Forelimb muscle (tissue), 1 donor: Measurements from ENCODE around the gene TMEM54. TPM values are rescaled to one million over a fixed set of nuclear protein-coding genes. Genes with fewer than 3 reads are reported as not detected.

ENCODE experiments used
- DNase-seq: peaks from one replicate; pipeline ENCODE4 v3.0.0-alpha.2; 2013; ENCODE audit warnings: low read depth
- polyA plus RNA-seq: library from polyadenylated mRNA; unstranded; fragments of 120-200 nt; gene quantifications from one replicate; pipeline ENCODE4 v1.2.1, GENCODE V29; 2013; ENCODE audit not compliant: insufficient read length

The TMEM54 gene, protein sequence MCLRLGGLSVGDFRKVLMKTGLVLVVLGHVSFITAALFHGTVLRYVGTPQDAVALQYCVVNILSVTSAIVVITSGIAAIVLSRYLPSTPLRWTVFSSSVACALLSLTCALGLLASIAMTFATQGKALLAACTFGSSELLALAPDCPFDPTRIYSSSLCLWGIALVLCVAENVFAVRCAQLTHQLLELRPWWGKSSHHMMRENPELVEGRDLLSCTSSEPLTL
- polyA plus RNA-seq, result 3.7 TPM

DNA sequence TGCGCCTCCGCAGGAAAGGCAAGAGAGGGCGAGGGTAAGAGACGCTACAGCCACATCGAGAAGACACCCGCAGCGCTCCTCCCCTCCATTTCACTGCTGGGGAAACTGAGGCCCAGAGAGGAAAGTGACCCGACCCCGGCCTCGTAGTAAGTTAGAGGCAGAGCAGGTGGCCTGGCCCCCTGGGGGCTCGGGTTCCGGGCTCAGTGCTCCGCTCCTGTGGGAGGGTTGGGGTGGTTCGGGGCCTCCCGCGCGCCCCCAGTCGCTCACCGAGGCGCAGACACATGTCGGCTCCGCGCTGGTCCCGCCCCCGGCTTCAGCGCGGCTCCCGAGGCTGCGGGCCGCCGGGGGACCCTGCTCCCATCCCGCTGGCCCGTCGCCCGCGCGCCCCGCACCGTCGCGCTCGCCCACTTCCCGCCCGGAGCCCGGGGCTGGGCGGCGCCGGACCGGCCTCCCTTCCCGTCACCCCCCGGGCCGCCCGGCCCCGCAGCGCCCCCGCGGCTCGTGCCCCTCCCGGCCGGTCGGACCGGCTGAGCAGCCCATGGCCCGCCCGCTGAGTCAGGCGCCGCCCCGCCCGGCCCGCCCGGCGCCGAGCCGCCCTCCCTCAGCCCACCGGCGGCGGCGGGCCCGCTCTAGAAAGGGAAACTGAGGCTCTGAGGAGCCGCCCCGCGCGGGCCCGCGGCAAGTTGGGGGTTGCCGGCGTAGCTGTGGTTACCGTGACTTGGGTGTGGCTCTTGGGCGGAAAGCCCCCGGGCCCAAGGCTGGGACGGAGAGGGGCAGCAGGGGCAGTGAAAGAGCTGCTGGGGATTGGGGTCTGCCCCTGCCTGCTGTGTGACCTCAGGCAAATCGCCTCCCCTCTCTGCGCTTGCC is at the start of gene TMEM54:
Gene TMEM54, minus strand, starts transcription at position 434 of the 867 bp plus-strand sequence. Its CDS starts 151 bp downstream, at position 283.
- no peak for DNase-seq

DNA sequence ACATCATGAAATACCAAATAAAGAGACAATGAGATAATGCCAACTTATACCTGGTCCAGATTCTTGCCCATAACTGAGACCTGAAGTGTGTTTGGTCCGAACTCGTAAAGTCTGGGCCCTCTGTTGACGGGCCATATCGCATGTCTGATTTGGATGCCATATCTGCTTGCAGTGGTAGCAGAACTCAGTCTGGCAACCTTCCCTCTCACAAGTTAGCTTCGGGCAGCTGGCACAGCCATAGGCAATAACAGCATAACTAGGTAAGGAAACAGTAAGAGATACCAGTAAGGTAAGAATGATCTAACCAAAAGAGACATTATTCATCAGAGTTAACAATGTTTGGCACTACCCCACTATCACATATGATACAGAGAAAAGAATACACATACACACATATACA is 48.3 kb upstream of the TMEM54 start:
- DNase-seq, result no peak

DNA sequence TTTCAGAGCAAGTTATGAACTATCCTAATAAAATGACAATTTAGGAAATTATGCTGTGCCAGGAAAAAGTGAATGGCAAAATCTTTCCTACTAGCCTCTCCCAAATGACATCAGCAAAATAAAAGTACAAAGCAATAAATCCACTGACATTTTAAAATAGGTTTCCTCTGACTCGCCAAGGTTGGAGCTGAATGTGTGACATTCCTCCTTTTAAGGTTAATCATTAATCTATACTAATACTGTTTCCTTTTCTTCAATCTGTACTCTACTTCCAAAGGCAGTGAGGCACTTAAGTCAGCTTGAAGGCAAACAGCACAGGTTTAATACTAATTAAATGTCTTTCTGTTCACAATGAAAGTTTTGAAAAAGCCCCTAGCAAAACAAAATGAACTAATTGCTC is 47.7 kb upstream of the TMEM54 start:
- DNase-seq, result no peak

DNA sequence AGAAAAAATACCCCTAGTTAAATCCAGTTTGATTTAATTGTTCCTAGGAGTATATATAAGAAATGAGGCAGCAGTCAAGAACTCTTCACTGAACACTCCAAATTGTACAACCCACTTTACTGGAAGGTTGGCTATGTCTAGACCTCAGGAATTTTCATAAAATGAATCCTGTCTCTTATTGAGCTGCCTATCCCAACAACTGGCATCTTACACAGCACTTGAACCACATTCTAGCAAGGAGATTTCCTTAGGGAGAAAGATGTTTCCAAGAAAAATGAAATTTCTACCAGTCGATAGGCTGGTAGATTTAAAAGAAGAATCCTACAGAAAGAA is 47.2 kb upstream of the TMEM54 start:
- no peak for DNase-seq

DNA sequence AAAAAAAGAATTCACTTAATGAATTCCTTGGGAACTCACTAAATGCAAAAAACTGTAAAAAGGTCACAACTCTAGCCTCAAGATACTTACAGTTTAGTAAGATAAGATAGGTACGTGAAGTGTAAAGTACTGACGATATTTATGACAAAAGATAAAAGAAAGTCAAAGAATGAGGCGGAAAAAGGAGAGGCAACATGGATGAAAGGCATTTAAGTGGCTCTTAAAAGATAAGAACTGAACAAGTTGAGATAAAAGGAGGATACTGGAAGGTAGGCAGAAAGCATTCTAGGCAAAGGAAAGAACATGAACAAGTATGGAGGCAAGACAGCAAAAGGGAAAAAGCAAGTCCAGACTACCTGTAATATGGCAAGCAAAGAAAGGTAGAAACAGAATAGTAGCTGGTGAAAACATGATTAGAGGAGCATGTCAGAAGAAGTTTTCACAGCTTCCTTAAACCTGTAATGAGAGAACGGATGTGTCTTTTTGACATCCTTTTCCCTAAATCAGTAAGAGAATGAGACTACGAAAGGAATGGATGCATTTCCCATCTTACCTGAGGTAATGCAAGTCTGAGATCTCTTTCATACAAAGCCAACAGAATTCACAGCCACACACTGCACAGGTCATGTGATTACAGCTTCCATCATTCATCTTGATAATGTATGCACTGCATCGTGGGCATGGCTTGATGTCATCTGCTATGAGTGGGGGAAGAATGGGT is 46.6 kb upstream of the TMEM54 start:
- DNase-seq, result no peak

DNA sequence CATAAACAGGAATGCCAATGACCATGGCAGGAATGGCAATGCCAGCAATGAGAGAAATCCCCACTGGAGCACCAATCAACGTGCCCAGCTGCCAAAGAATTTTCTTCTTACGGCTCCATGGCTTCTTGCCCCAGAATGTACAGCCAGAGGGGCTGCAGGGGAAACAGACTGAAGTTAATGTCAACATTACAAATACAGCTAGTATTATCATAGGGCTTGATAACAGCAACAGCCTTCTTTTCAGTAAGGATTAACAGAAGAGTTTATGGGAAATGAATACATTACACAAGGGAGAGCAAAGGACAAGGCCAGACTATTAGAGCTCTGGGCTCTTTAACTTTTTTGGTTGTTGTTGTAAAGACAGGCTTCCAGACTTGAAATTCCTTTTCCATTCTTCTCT is 45.2 kb upstream of the TMEM54 start:
- no peak for DNase-seq

DNA sequence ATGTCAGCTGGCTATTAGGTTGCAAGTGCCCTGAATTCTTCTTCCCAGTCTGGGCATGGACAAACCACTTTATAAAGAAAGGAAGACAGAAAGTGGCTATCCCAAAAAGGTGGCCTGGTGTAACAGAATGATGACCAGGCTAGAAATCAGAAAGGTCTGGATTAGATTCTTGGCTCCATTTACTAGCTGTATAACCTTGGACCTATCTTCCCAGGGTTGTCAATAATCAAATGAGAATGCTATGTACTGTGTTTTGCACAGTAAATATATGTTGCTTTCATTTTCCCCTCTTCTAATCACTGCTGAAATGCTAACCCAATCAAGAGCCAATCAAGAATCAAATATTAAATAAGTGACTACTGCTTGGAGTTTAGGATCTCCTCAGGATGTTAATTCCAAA is 43.0 kb upstream of the TMEM54 start:
- DNase-seq, result no peak

DNA sequence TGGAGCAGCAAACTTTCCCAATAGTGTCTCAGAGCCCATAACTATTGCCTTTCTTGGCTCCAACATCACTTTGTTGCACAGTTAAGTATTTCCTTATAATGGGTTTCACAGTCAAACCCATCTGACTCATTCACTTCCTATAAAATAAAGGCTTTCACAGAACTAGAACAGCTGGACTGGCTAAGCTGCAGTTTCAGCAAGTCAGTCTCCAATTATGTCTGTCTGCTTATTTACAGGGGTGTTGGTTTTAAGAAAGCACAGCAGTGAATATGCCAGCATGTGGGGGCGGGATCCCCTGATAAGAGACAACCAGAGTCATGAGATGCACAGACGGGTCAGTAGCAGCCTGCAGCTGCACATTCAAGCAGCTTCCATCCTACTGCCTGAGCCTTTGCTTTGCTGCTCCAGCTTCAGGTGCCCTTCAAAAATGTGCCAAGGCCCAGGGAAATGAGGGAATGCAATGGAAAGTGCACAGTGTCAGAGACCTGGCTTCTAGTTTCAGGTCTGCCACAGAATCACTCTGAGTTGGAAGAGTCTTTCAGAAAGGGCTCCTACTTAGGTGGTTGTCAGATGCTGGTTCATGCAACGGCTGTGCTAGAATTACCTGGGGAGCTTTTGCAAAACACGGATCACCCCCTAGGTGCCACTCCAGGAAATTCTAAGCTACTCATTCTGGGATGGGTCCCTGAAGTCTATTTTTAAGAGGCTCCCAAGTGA is 38.6 kb upstream of the TMEM54 start:
- DNase-seq, result no peak

DNA sequence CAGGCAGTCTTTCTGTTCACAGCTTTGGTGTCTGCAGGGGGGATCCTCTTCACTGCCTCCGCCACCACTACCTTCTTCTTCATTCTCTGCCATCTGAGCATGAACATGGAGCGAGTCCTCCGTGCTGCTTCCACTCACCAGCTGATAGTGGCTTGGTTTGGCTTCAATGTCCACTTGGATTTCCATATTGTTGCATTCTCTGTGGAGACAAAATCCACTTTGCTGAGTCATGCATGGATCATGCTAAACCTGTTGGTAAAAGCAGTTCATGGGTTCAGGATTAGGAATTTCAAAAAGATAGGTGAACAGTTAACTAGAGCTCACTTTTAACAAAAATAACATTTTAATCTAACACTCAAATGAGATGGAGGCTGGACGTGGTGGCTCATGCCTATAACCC is 35.9 kb upstream of the TMEM54 start:
- no peak for DNase-seq

DNA sequence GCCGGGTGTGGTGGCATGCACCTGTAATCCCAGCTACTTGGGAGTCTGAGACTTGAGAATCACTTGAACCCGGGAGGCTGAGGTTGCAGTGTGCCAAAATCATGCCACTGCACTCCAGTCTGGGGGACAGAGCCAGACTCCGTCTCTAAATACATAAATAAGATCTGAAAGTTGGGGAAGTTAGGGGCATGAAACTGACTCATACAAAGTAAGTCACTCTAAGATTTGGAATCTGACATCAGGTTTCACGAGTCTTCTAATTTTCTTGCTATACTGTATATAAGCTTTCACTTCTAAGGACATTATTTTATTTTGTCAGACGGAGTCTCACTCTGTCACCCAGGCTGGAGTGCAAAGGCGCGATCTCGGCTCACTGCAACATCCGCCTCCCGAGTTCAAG is 33.3 kb upstream of the TMEM54 start:
- no peak for DNase-seq

DNA sequence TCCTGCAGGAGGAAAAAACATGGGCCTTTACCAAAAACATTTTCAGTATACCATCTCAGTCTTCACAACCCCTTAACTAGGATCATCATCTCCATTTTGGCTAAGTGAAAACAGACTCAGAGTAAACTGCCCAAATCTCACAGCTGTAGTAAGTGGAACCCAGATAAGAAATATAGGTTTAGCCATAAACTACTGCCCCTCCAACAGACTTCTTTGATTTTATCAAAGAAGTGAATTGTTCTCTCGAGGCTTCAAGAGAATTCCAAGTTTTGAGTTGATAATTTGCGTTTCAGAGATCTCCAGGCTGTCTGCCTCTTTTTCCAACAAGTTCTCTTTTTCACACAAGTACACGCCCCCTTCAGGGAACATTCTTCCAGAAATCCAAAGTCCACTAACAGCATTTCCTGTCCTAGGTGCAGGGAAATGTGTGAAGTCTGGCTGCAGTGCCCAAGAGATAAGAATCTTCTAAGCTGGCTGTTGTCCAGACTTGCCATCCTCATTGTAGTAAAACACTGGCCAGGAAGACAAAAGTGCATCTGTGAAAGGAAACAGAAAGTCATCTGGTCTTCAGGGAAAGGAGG is 32.6 kb upstream of the TMEM54 start:
- no peak for DNase-seq

DNA sequence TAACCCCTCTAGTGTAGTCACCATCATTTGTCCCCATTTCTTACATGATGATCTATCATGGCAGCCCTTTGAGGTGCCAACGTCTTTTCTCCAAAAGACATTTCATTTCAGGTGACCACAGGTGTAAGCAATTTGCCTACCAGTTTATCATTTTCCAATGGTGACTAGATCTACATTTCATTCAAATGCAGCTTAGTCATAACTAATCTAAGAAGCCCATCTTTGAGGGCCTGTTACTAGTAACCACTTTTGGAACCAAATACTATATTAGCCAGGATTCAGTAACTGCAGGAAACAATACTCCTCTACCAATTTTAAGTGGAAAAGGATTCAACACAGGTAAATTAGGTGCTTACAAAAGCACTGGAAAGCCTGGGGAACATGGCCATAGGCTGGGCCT is 30.6 kb upstream of the TMEM54 start:
- no peak for DNase-seq

DNA sequence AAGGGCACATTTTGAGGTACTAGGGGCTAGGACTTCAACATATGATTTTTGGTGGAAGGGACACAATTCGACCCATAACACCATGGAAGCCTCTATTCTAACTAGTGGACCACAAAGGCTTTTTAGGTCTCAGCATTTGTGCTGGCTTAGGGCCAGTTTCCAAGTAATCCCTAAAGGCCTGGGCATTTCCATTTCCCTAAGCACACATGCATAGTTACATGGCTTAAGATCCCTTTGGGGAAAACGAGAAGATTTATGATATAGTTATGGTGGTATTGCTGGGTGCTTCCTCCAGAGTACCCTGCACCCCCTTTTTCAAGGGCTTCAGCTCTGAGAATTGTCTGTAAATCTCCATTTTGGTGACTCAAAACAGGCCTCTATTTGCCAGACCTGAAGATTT is 28.2 kb upstream of the TMEM54 start:
- no peak for DNase-seq

DNA sequence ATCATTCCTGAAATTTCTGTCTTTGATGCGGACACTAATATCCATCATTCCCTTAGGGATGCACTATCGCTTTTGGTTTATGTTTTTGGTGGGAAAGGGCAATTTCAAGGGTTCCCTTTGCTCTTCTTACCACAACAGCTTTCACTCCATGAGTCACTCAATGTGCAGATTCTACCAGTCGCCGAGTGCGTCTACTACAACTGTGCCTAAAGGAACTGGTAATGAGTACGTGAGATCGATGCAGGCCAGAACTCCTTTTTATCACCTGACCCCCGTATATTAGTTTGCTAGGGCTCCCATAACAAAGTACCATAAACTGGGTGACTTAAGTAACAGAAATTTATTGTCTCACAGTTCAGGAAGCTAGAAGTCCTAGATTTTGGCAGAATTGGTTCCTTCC is 27.5 kb upstream of the TMEM54 start:
- DNase-seq, result no peak

DNA sequence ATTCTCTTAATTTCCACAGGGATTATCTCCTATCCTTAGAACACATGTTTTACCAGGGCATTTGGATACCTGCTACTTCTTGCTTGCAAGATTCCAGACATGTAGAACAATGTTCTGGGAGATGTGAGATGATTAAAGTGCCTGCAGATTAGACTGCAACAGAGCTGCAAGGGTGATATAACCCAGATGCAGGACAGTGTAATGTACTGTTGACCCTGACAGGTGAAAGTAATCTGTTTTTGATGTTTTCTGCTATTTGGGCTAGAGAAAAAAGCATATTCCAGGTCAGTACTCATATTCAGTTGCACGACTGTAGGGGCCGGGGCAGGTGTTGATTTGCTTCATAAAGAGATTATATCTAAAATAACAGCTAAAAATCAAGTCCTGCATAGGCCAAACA is 27.1 kb upstream of the TMEM54 start:
- no peak for DNase-seq

DNA sequence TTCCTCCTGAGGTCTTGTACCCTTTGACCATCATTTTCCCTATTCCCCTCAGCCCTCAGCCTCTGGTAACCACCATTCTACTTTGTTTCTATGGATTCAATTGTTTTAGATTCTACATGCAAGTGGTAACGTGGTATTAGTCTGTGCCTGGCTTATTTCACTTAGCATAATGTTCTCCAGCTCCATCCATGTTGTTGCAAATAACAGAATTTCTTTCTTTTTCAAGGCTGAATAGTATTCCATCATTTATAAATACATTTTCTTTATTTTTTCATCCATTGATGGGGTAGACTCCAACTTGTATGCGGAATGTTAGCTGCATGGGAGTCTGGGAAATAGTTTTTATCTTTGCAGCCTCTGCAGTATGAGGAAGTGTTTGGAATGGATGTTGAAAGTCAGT is 26.3 kb upstream of the TMEM54 start:
- DNase-seq, result no peak

DNA sequence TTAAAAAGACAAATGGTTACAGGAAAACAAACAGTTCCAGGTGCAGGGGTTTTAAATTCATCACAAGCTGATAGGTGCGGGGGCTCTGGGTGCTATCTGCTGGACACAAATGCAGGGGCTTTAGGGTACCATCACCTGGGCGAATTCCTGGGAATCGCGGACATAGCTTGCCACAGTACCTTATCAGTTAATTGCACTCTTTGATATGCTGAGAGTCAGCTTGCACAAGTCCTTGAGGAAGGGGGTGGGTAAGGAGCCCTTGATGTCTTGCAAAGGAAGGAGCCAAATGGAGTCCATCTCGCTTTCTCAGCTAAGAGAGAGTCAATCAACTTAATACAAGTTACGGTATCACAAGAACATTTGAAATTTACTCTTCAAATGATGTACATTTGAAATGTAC is 25.4 kb upstream of the TMEM54 start:
- DNase-seq, result no peak

DNA sequence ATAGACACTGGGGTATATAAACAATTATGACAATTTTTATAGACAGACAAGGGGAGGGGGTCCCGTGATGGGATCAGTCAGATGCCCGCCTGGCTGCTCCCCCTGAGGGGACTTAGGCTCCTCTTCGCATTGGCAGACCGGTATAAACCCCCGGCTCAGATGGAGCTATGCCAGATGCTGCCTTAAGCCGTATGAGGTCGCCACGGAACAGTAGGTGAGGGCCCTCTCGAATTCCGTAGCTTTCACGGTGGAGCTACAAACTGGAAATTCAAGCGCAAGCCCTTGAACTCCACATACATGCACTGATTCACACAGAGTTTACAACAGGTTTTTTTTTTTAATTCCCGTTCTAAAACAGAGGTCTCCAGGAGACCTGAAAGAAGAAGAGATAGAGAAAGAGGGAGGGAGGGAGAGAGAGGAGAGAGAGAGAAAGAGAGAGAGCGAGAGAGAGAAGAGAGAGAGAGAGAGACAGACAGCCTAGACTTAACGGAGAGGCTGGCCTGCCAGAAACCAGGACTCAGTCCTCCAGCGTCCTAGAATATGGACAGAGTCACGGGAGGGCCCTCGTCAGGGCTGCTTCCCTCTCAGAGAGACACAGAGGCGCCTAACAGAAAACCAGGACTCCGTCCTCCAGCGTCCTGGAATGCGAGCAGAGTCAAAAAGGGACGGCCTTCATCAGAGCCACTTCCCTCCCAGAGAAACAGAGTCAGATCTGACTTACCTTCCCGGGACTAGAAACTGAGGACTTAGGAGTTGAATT is 24.4 kb upstream of the TMEM54 start:
- DNase-seq, result no peak

DNA sequence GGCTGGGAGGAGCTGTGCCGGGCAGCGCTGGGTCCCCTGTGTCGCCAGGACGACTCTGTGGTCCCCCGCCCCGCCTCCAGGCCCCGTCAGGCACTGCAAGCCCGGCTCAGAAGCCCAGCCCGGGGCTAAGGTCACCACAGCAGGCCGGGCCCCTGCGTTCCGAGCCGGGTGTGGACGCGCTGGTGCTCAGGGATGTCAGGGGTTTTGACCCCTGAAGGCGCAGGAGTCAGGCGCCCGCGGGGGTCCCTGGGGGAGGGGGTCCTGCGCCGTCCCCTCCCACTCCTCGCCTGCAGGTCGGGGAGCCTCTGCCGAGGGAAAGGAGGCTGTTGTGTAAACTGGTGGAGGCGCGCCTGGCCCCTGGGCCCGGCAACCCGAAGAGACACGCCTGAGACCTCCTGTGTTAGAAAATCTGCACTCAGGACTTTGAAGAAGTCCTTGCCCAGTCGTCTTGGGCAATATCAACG is 23.7 kb upstream of the TMEM54 start:
- no peak for DNase-seq

DNA sequence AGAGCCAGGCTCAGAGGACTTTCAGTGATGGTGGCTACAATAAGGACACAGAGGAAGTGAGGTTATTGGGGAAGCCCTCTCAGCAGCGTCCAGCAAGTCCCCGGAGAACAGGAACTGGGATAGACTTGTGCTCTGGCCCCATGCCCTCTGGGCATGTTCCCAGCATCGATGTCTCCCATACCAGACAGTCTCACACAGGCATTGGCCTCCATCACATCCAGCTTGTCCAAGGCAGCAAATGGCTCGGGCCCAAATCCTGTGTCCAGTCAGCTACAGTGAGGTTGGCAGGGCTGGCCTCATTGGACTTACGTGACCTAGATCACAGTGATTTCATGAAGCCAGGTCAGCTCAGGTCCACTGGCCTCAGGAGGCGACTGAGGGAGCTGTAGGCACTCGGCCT is 19.6 kb upstream of the TMEM54 start:
- DNase-seq, result no peak
